Heart left ventricle (tissue), 16 donors: ENCODE measurements around the gene CACNA1C. TPM values are rescaled to one million over a fixed set of nuclear protein-coding genes. Genes with fewer than 3 reads are reported as not detected.

Experiments
- ATAC-seq, 4 donors: fragments of 200-7000 bp; cut with Tn5 transposase; one replicate each; pipeline ENCODE4 v1.9.1; 2020 to 2022; ENCODE audit warnings: moderate library complexity in 4 of 4, mild to moderate bottlenecking in 3 of 4, moderate number of reproducible peaks in 1 of 4
- DNase-seq, 5 donors: peaks; one replicate each; pipeline ENCODE4 v3.0.0-alpha.2; 2020
- H3K27ac ChIP-seq, 12 donors: fragments of 200-600 bp; sonication (generic) in 4 of 12; one replicate each; pipeline versions ENCODE4 v1.5.0 to v1.8.0; 2016 to 2022; ENCODE audit warnings: mild to moderate bottlenecking in 2 of 12
- H3K27me3 ChIP-seq, 9 donors: fragments of 200-600 bp; sonication (generic) in 2 of 9; one replicate each; pipeline versions ENCODE4 v1.5.1 to v1.8.0; 2016 to 2022; ENCODE audit warnings: mild to moderate bottlenecking in 3 of 9
- H3K36me3 ChIP-seq, 9 donors: fragments of 200-600 bp; sonication (generic) in 2 of 9; one replicate each; pipeline versions ENCODE4 v1.5.0 to v1.8.0; 2018 to 2022; ENCODE audit warnings: mild to moderate bottlenecking in 2 of 9
- H3K4me1 ChIP-seq, 12 donors: fragments of 200-600 bp; sonication (generic) in 4 of 12; one replicate each; pipeline versions ENCODE4 v1.5.0 to v1.8.0; 2016 to 2022; ENCODE audit warnings: mild to moderate bottlenecking in 3 of 12
- H3K4me3 ChIP-seq, 12 donors: fragments of 200-600 bp; sonication (generic) in 4 of 12; one replicate each; pipeline versions ENCODE4 v1.5.0 to v1.8.0; 2017 to 2022; ENCODE audit warnings: mild to moderate bottlenecking in 9 of 12, moderate library complexity in 4 of 12
- H3K9me3 ChIP-seq, 12 donors: fragments of 200-600 bp; sonication (generic) in 4 of 12; one replicate each; pipeline versions ENCODE4 v1.5.0 to v1.8.0; 2016 to 2022; ENCODE audit warnings: mild to moderate bottlenecking in 1 of 12
- POLR2A ChIP-seq, 2 donors: fragments of 450-650 bp; IDR thresholded peaks; one replicate each; pipeline ENCODE4 v1.6.1; 2017; ENCODE audit warnings: antibody characterized with exemption in 2 of 2, mild to moderate bottlenecking in 2 of 2, moderate library complexity in 2 of 2
- WGBS, 4 donors: extraction: QIAGEN DNeasy Blood & Tissue Kit in 2 of 4; methylation state at CpG; one replicate each; pipeline versions ENCODE4 v1.1.5 to v1.1.7; 2013 to 2018; 5-methylcytosine and 5-hydroxymethylcytosine counted together
- intact Hi-C, 10 donors: fragments of 100-400 bp; cut with DNase I; formaldehyde crosslinking; loops; one replicate each; pipeline versions ENCODE4 v1.11.1 to v1.14.2; 2022
- polyA plus RNA-seq, 2 donors: library from polyadenylated mRNA; stranded (reverse); fragments of 200-250 nt; gene quantifications; one replicate each; pipeline ENCODE4 v1.2.3, GENCODE V29; 2013
- total RNA-seq, 9 donors: library from RNA; depleted of rRNA in 2 of 9; stranded (reverse); fragments of >200 nt in 2 of 9; fragmentation: NEBNext Ultra II Directional in 3 of 9; extraction: Animal tissue kit (Norgen Biotek cat#: 25700) in 3 of 9; gene quantifications; one replicate each; pipeline versions ENCODE4 v1.1.0 to v1.2.4, GENCODE V29; 2016 to 2023
- TF ChIP-seq, protein P1 (sequence below), 12 donors: fragments of 200-600 bp; sonication (generic) in 4 of 12; IDR thresholded peaks; one replicate each; pipeline versions ENCODE4 v1.5.0 to v1.8.0; 2018 to 2022; ENCODE audit warnings: antibody characterized with exemption in 12 of 12, mild to moderate bottlenecking in 5 of 12
- donor health status: ischemic (EF 13 %, LVEDD 7.1; RV severe dilation, severe dysfunction).
- donor health status: healthy with polysubstance abuse.
- donor health status: DM: no; HTN: yes; CAD: no.
- donor health status: DM: no; HTN: no; CAD: no.
- donor health status: ischemic (EF 25% LVEDD 6.9; RV normal size, moderate dysfunction).
- donor health status: ischemic (EF 25% LVEDD 5.7; RV mildly dilated, moderate dysfunction).
- donor health status: healthy.
- donor health status: DM: yes; HTN: yes; CAD: no.
- donor health status: ischemic (EF 35%, LVEDD 5.7; RV mildly dilated, moderate dysfunction).
- donor health status: nonischemic (EF 11% LVEDD 7.7; RV severe dilation, severe dysfunction).
- donor health status: DM: yes; HTN: yes; CAD: no.
- donor health status: PGD.
- donor health status: ischemic (EF 29% LVEDD 5.4; RV normal size, mild dysfunction).
- donor health status: nonischemic (EF 23%, LVEDD 6.1; RV moderate dilation, normal function).

CACNA1C gene
- total and polyA plus RNA-seq, 11 donors: 41.9 to 196 (median 164) TPM

DNA sequence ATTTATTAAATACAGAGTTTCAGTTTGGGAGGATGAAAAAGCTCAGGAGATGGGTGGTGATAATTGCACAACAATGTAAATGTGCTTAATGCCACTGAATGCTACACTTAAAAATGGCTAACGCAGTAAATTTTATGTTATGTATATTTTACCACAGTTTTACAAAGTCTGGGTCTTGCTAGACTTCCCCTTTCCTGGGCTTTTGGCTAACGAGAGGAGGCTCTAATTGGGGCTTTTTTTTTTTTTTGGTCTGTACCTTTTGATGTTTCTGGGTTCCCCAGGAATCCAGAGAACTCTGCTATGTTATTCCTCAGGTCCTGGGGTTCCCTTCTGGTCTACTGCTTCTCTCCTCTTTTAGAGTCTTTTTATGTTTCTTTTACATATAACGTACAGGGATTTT, 355.5 kb downstream of the CACNA1C start:
- ATAC-seq: no peak

DNA sequence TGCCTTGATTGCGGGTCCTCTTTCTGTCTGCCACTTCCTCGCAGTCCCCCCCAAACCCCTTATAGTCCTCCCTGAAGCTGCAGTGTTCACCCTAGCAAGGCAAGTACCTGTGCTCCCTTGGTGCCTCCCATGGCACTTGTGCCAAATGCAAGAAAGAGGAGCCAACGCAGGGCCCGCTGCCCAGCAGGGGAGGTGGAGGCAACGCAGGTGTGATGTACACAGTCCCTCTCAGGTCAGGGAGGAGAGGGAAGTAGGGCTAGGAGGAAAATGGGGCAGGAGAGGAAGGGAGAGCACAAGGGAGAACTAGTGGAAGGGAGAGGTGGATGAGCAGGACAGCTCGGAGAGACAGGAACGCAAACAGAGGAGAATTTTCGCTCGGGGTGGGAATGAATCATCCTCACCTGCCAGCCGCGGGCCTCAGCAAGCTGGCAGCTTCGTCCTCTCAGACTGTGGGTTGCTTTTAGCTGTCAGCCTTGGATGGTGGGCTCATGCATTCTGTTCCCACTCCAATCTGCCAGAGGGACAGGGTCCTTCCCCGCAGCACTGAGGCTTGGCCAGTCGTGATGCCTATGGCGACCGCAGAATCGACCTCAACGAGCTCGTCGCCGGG, 357.0 kb downstream of the CACNA1C start:
- Histone ChIP-seq H3K9me3 (no peaks in the 10 kb centered on the region), H3K27ac (no peak overlapping the region), H3K4me1 (peaks cover 4 to 58% (median 17%) of the 10 kb centered on the region in 12 donors), H3K4me3 (no peak overlapping the region), H3K36me3 (no peaks in the 10 kb centered on the region), H3K27me3 (no peaks in the 10 kb centered on the region)
- ATAC-seq (no peak), DNase-seq (no peak)
- TF ChIP-seq, protein P1, sequence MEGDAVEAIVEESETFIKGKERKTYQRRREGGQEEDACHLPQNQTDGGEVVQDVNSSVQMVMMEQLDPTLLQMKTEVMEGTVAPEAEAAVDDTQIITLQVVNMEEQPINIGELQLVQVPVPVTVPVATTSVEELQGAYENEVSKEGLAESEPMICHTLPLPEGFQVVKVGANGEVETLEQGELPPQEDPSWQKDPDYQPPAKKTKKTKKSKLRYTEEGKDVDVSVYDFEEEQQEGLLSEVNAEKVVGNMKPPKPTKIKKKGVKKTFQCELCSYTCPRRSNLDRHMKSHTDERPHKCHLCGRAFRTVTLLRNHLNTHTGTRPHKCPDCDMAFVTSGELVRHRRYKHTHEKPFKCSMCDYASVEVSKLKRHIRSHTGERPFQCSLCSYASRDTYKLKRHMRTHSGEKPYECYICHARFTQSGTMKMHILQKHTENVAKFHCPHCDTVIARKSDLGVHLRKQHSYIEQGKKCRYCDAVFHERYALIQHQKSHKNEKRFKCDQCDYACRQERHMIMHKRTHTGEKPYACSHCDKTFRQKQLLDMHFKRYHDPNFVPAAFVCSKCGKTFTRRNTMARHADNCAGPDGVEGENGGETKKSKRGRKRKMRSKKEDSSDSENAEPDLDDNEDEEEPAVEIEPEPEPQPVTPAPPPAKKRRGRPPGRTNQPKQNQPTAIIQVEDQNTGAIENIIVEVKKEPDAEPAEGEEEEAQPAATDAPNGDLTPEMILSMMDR (IDR thresholded peaks at IDR 0.05): no peak
- TF ChIP-seq POLR2A (IDR thresholded peaks at IDR 0.05): no peak
- intact Hi-C loops: no loop called here
- 86 to 94% (median 91%) methylated on average over 21 of the region's 21 CpGs for WGBS, 4 donors

More for the DNA sequence above, 355.5 kb downstream of the CACNA1C start:
- WGBS, 4 donors: 83 to 87% (median 83%) methylated on average over 3 of the region's 3 CpGs
- DNase-seq: no peak
- intact Hi-C loops: no loop called here
- Histone ChIP-seq H3K9me3 (no peaks in the 10 kb centered on the region), H3K4me1 (peaks cover 0 to 46% (median 7%) of the 10 kb centered on the region in 12 donors), H3K36me3 (no peaks in the 10 kb centered on the region), H3K4me3 (no peak overlapping the region), H3K27me3 (no peaks in the 10 kb centered on the region), H3K27ac (no peak overlapping the region)
- no peak for TF ChIP-seq POLR2A (IDR thresholded peaks at IDR 0.05)

DNA sequence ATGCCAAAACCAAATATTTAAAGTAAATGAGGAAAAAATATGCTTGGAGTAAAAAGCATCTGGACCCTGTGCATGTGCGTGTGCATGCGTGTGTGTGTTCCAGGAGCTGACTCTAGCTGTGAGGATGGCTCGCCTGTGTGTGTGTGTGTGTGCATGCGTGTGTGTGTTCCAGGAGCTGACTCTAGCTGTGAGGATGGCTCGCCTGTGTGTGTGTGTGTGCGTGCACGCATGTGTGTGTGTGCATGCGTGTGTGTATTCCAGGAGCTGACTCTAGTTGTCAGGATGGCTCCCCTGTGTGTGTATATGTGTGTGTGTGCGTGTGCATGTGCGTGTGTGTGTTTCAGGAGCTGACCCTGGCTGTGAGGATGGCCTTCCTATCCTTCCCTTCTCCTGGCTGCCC, 357.7 kb downstream of the CACNA1C start:
- intact Hi-C loops: no loop called here
- ATAC-seq: no peak

DNA sequence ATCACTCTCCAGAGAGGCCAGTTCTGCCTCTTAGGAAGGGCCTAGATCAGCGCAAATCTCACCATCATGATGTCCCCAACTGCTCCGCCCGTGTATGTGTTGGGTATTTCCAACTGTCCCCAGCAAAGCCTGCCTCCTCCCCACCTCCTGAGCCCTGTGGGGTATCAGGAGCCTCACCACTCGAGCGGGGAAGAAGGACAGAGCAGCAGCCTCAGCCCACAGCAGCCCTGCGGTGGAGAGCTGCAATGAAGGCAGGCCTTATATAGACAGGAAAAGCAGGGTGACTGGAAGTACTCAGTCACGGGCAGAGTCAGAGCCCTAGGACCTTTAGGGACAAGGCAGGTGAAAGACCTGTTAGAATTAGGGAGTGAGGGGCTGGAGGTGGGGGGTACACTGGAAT, 358.2 kb downstream of the CACNA1C start:
- Histone ChIP-seq H3K4me3 (no peak overlapping the region), H3K4me1 (peaks cover 5 to 69% (median 18%) of the 10 kb centered on the region in 12 donors), H3K27me3 (no peaks in the 10 kb centered on the region), H3K27ac (peak overlapping the region in 2 of 12 donors; percentile 11 to 53), H3K9me3 (no peaks in the 10 kb centered on the region), H3K36me3 (no peaks in the 10 kb centered on the region)
- intact Hi-C loops: no loop called here
- 68 to 82% (median 76%) methylated on average over 7 of the region's 7 CpGs for WGBS, 4 donors
- DNase-seq (peak in 1 of 5 donors; percentile 10), ATAC-seq (peak in 1 of 4 donors; percentile 35)
- TF ChIP-seq, protein P1 (IDR thresholded peaks at IDR 0.05): no peak
- TF ChIP-seq POLR2A (IDR thresholded peaks at IDR 0.05): no peak

More for the DNA sequence above, 357.7 kb downstream of the CACNA1C start:
- Histone ChIP-seq H3K27ac (peak overlapping the region in 1 of 12 donors; percentile 53), H3K36me3 (no peaks in the 10 kb centered on the region), H3K4me1 (peaks cover 5 to 65% (median 19%) of the 10 kb centered on the region in 12 donors), H3K9me3 (no peaks in the 10 kb centered on the region), H3K27me3 (no peaks in the 10 kb centered on the region), H3K4me3 (no peak overlapping the region)
- 93 to 96% (median 96%) methylated on average over 10 of the region's 10 CpGs for WGBS, 4 donors
- TF ChIP-seq, protein P1 (IDR thresholded peaks at IDR 0.05): no peak
- no peak for TF ChIP-seq POLR2A (IDR thresholded peaks at IDR 0.05)
- no peak for DNase-seq
